GM12801 (cell line): ENCODE data around the gene UBASH3A.

Experiments used
- CTCF ChIP-seq: IDR thresholded peaks from one replicate; pipeline ENCODE4 v1.5.1; 2011; ENCODE audit warnings: control low read depth; ENCODE audit not compliant: insufficient read length; ENCODE audit errors: extremely low read depth

UBASH3A gene

GRCh38 chr21:42403611-42404231, at the start of gene UBASH3A:
Gene UBASH3A (plus strand): TSS chr21:42403902. CDS start chr21:42403946, 44 bp downstream.
- TF ChIP-seq CTCF: no peak

GRCh38 chr21:42356046-42356445, 47.7 kb upstream of the UBASH3A start:
- TF ChIP-seq CTCF: no peak

GRCh38 chr21:42356650-42357049, 47.1 kb upstream of the UBASH3A start:
- TF ChIP-seq CTCF: no peak

GRCh38 chr21:42357307-42357706, 46.4 kb upstream of the UBASH3A start:
- no peak for TF ChIP-seq CTCF

- TF ChIP-seq CTCF: no peak
Measured at GRCh38 chr21:42358261-42358660, 45.4 kb upstream of the UBASH3A start.

- no peak for TF ChIP-seq CTCF
Measured at GRCh38 chr21:42358937-42359336, 44.8 kb upstream of the UBASH3A start.

GRCh38 chr21:42360317-42360716, 43.4 kb upstream of the UBASH3A start:
- TF ChIP-seq CTCF: no peak
